Thoracic aorta (tissue), 2 donors: Measurements from ENCODE around the gene FAM227B. TPM values are rescaled to one million over a fixed set of nuclear protein-coding genes. Genes with fewer than 3 reads are reported as not detected.
A peak's percentile ranks its signal among the peaks of the same experiment; 100 is the strongest.
"Not testable (repeated sequence)": the region's sequence is repeated elsewhere in the genome, so short reads cannot be mapped to it uniquely, and the experiment has no call there.

Experiments used
- ATAC-seq: fragments of 150-250 bp; one replicate; pipeline ENCODE4 v1.8.0; 2017; ENCODE audit warnings: low read depth; ENCODE audit not compliant: insufficient number of reproducible peaks, low FRiP score
- DNase-seq: peaks from one replicate; pipeline ENCODE4 v3.0.0-alpha.2; 2020; ENCODE audit warnings: low spot score
- H3K27ac ChIP-seq, 2 donors: fragments of 200-600 bp; sonication (generic); 1 replicate in 1 of 2; 2 replicates in 1 of 2; pipeline ENCODE4 v1.5.1; 2016; ENCODE audit warnings: mild to moderate bottlenecking in 2 of 2, moderate library complexity in 2 of 2
- H3K27me3 ChIP-seq: fragments of 200-600 bp; sonication (generic); replicated peaks from 2 replicates; pipeline ENCODE4 v1.6.0; 2016; ENCODE audit warnings: mild to moderate bottlenecking; ENCODE audit not compliant: insufficient read depth
- H3K36me3 ChIP-seq: fragments of 200-600 bp; sonication (generic); one replicate; pipeline ENCODE4 v1.5.1; 2016
- H3K4me1 ChIP-seq, 2 donors: fragments of 200-600 bp; sonication (generic); 1 replicate in 1 of 2; 2 replicates in 1 of 2; pipeline versions ENCODE4 v1.5.1 to v1.6.0; 2016; ENCODE audit warnings: low read depth in 2 of 2, mild to moderate bottlenecking in 1 of 2; ENCODE audit not compliant: control insufficient read depth in 1 of 2
- H3K4me3 ChIP-seq: fragments of 200-600 bp; sonication (generic); 2 replicates; pipeline ENCODE4 v1.5.1; 2016; ENCODE audit warnings: mild to moderate bottlenecking
- H3K9me3 ChIP-seq: fragments of 200-600 bp; sonication (generic); 2 replicates; pipeline ENCODE4 v1.5.1; 2016
- CTCF ChIP-seq: fragments of 200-600 bp; sonication (generic); IDR thresholded peaks from one replicate; pipeline ENCODE4 v1.5.1; 2019; ENCODE audit warnings: antibody characterized with exemption
- total RNA-seq, 2 donors: library from RNA; depleted of rRNA; stranded (reverse); fragments of >200 nt; gene quantifications; one replicate each; pipeline versions ENCODE4 v1.1.0 to v1.2.3, GENCODE V29; 2016

The FAM227B gene, protein sequence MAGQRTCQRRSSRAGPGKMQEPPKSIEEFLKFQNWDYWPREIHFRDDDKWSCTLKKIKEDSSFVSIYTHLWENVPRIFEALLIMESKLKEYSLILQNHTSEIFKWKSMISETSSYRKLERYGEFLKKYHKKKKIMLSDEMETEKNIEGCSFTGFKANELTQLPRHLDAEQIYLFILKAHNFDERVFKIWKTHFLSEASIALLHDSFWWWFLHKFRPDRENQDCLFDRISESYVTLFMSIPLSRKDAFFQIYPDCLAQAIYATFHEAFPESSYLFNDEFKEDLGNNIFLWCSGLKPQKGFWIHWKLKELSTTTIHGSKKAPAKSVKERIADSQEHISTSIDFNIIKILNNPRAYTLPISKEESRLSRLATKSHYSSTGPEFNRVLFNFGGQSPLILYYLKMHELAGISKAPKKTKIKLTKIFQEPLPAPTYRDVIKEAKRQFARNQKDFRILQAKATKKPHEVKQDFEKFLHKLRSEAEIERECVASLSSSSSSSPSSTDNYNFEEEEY
- total RNA-seq: 10 to 100 TPM in 1 of 2 donors, 1 to 10 TPM in 1; 3.2 to 15.2 TPM

DNA sequence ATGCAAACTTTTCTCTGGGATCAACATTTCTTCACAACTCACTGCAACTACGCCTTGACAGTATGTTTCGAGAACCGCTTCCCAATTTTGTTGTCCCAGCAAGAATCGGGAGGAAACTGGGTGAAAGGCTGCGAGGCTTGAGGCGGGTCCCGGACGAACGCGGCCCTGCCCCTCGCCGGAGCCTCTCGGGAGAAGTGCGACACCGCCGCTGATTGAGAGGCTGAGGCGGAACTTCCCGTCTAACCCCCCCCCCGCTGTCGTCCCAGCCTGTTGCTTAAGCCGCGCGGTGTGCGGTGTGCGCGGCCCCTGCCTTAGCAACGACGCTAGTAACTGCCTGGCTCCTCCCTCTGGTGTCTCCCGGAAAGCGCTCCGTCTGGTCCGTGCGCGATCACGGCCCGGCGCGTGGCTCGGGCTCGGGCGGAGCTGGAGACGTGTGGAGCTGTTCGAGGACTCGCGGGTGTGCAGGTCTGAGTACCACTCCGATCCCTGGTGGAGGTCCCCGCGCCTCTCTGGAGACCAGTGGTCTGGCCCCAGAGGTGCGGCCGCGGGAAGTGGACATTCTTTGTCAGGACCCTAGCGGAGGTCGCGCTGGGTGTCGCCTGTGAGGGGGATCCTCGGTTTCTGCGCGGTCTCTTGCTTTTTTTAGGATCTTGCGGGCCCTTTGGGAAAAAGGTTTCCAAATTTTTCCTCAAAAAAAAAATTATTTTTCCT, at the start of gene FAM227B, which contains the start of gene DTWD1:
Gene FAM227B (minus strand): TSS at position 161 of the 711 bp plus-strand sequence. CDS start 5,647 bp downstream, outside the sequence.
Gene DTWD1 (plus strand): TSS at position 391 of the 711 bp plus-strand sequence. CDS start 4,120 bp downstream, outside the sequence.
- H3K4me1 ChIP-seq: peaks cover 20 to 33% of the 10 kb centered on the region in 2 donors
- no peaks in the 10 kb centered on the region for H3K27me3 ChIP-seq
- H3K36me3 ChIP-seq: peaks cover 5% of the 10 kb centered on the region
- no peak for TF ChIP-seq CTCF
- H3K9me3 ChIP-seq: peaks cover 10% of the 10 kb centered on the region
- H3K4me3 ChIP-seq: peak within 1 kb of the TSS; percentile 98
- ATAC-seq (peak; percentile 98), DNase-seq (peak; percentile 84)
- peak within 1 kb of the TSS; percentile 82 to 86 for H3K27ac ChIP-seq

DNA sequence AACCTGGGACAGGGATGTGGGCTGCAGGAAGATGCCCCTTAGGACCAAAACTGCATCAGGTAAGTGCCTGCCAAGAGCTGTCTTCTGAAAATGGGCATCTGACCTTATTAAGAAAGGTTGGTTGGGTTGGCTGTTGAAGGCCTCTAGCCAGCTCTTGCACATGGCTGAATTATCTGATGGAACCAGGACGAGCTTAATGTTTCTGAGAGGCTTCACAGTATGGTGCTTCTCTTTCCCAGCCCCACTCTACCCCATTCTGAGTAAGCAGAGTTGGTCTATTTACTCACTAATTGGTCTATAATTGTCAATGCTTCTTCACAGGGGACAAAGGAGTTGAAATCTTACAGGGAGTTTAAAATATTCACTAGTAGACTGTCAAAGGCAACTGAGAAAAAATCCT, 48.7 kb upstream of the FAM227B start:
- Histone ChIP-seq H3K4me3 (no peak overlapping the region), H3K27me3 (no peaks in the 10 kb centered on the region), H3K27ac (no peak overlapping the region), H3K4me1 (peaks cover 2 to 4% of the 10 kb centered on the region in 2 donors), H3K36me3 (no peaks in the 10 kb centered on the region), H3K9me3 (no peaks in the 10 kb centered on the region)
- ATAC-seq (no peak), DNase-seq (no peak)
- TF ChIP-seq CTCF: no peak

DNA sequence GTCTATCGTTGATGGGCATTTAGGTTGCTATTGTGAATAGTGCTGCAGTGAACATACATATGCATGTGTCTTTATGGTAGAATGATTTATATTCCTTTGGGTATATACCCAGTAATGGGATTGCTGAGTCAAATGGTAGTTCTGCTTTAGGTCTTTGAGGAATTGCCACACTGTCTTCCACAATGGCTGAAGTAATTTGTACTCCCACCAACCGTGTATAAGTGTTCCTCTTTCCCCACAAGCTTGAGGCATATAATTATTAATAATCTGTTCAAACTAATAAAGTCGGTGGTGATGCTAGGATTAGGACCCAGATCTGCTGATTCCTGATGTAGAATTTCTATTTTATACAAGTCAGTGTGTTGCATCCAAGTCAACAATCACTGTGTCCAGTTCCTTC, 45.9 kb upstream of the FAM227B start:
- not testable (repeated sequence) for H3K4me3 ChIP-seq, H3K27ac ChIP-seq, H3K36me3 ChIP-seq, H3K9me3 ChIP-seq, H3K4me1 ChIP-seq, H3K27me3 ChIP-seq, ATAC-seq, DNase-seq

DNA sequence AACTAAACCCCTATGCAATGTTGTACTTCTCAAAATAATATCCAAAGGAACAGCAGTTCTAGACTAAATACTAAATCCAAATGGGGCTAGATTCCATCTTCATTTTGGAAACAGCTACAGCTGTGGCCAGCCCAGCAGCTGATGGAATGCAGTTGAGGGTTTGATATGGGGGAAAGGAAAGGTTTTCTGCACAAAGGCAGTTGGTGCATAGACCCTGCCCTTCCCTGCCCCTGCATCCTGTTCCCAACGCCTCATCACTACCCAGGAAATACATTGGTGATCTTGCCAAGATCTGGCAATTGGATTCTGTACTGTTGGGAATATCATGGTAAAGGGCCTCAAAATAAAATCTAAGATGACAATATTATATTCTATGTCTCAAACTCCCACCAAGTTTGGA, 44.1 kb upstream of the FAM227B start:
- H3K4me3 ChIP-seq: no peak overlapping the region
- TF ChIP-seq CTCF: no peak
- no peaks in the 10 kb centered on the region for H3K36me3 ChIP-seq
- no peak for DNase-seq
- no peaks in the 10 kb centered on the region for H3K9me3 ChIP-seq
- no peaks in the 10 kb centered on the region for H3K4me1 ChIP-seq
- ATAC-seq: no peak
- no peak overlapping the region for H3K27ac ChIP-seq
- H3K27me3 ChIP-seq: no peaks in the 10 kb centered on the region

- no peak for ATAC-seq
- Histone ChIP-seq H3K27ac (no peak overlapping the region), H3K9me3 (peaks cover 13% of the 10 kb centered on the region), H3K36me3 (no peaks in the 10 kb centered on the region), H3K4me3 (no peak overlapping the region), H3K27me3 (no peaks in the 10 kb centered on the region), H3K4me1 (peaks cover 0 to 7% of the 10 kb centered on the region in 2 donors)
- DNase-seq: no peak
- no peak for TF ChIP-seq CTCF
These were observed 36.1 kb upstream of the FAM227B start for GRCh38 chr15:49656734-49657133.
